HG02870 (cell line): ENCODE measurements around the gene HOXD12.
A peak's percentile ranks its signal among the peaks of the same experiment; 100 is the strongest.

Experiments
- ATAC-seq: cut with Tn5 transposase; IDR thresholded peaks from one replicate; pipeline ENCODE4 v1.9.1; 2021; ENCODE audit warnings: mild to moderate bottlenecking, moderate library complexity; ENCODE audit not compliant: unreplicated experiment

The HOXD12 gene, protein sequence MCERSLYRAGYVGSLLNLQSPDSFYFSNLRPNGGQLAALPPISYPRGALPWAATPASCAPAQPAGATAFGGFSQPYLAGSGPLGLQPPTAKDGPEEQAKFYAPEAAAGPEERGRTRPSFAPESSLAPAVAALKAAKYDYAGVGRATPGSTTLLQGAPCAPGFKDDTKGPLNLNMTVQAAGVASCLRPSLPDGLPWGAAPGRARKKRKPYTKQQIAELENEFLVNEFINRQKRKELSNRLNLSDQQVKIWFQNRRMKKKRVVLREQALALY

DNA sequence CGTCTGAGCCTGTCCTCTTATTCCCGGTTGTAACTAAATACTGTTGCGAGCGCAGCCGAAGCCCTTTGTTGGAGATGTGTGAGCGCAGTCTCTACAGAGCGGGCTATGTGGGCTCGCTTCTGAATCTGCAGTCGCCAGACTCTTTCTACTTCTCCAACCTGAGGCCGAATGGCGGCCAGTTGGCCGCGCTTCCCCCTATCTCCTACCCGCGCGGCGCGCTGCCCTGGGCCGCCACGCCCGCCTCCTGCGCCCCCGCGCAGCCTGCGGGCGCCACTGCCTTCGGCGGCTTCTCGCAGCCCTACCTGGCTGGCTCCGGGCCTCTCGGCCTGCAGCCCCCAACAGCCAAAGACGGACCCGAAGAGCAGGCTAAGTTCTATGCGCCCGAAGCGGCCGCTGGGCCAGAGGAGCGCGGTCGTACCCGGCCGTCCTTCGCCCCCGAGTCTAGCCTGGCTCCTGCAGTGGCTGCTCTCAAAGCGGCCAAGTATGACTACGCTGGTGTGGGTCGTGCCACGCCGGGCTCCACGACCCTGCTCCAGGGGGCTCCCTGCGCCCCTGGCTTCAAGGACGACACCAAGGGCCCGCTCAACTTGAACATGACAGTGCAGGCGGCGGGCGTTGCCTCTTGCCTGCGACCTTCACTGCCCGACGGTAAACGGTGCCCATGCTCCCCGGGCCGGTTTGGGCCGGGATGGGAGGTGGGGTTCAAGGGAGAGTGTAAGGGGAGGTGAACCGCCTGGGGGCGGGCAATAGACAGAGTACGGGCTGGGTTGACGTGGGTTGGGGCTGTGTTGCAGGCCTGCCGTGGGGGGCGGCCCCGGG, at the start of gene HOXD12:
Gene HOXD12, plus strand, starts transcription at position 68 of the 819 bp plus-strand sequence. Its CDS starts 7 bp downstream, at position 75.
- ATAC-seq = no peak

- no peak for ATAC-seq
Measured at GRCh38 chr2:176056406-176056805, 43.2 kb upstream of the HOXD12 start.

DNA sequence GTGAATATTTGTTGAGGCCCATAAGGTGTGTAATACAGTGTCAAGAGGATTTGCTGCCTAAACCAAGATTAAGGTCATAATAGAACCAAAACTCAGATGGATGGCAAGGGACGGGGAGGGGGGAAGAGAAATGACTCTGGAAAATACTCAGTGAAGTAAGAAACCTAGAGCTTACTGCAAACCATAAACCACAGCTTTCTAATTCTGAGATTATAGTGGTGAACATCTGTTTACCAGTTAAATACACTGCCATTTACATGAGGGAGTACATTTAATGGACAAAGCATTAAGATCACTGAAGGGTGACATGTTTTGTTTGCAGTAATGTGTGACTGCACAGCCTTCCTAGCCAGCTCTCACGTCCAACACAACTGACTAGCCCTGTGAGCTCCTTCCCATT, 35.6 kb upstream of the HOXD12 start:
- ATAC-seq = peak; percentile 77

DNA sequence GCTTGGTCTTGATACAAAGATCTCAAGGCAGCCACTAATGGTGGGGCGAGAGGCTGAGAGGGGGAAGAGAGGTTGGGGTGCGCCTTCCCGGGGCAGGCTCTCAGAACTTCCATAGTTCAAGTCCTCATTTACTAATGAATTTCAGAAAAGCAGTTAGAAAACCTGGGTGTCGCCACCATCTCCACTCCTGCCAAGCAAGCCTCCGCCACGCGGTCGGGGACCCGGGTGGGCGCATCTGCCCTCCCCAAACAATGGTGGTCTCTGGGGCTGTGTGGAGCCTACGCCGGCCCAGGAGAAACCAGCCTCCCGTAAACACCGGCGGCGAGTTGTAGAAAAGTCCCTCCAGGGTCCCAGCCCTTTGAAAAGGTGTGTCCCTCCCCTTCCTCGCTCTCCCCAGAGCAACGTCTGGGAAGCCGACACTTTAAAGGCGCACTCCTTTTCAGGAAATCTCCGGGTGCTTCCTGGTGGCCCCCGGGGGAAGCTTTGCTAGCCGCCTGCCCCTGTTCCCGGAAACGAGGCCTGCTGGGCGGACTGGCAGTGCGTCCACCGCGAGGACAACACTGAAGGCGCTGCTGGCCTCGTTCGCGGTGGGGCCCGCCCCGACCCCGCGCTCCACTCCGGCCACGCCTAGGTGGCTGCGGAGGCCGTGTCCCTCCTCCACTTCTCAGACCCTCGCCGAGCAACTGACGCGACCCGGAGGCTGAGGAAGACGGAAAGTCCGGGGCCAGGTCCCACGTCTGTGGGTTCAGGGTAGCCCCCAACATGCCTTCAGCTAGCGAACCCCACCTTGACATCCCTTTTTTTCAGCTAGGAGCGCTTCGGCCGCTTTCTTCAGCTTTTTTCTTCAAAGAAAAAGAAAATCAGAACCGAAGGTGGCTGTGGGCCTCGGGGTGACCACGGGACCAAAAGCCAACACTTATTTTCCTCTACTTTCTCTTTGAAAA, 32.7 kb upstream of the HOXD12 start:
- ATAC-seq = no peak

- ATAC-seq = no peak
Measured at GRCh38 chr2:176067589-176068418, 31.8 kb upstream of the HOXD12 start.

DNA sequence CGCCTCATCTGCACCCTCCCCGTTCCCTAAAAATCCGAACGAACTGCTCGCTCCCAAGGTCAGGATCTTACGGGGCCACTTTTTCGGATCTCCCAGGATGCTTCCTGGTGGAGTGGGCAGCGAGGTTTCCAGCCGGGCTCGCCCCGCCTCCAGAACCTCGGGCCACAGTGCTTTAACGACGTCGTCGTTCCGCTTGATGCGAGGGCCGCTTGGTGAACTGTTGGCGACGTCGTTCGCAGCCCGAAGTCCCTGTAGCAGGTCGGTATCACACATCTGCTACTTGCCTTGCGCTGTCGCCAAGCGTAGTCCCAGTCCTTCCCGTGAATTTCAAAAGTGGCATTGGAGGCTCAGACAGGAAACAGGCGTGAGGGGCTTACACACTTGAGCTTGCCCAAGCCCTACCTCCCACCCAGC, 31.2 kb upstream of the HOXD12 start:
- ATAC-seq = no peak

DNA sequence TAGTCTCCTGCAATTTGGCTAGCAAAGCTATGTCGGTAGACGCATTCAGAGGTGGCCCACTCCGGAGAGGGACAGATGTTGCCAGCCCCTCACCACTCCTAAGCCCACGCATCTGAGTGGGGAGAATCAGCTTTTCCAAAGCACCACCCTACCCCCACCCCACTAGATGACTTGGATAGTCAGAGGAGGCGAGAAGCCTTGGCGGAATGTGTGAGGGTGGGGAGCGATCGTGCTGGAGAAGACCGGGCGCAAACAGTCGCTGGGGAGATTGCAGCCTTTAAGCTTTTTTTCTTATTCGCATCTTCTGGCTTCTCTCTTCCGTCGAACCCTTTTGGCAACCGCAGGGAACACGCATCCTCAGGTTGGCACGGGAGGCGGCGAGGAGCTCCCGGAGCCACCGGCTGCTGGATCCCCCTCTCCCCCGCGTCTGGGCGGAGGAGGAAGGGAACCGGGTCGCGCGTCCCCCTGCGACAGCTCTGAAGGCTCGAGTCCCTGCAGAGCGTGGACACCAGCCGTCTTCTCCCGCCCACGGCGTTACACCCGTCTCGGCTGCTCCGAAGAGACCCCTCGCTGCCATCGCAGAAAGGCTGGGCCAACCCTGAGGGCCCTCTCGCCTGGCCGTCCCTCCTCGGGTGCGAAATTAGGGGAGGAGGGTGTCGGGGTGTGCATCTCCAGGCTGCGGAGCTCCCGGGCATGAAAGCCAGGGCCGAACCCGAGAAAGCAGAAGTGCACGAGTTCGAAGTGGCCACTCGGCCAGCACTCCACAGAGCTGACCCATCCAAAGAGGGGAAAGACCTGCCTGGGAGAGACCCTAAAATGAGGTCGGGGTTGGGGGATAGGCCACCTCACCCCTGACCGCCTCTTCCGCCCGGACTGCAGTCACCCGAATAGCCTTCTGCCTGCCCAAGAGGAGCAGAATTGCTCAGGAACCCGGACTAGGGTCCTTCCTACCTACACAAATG, 28.0 kb upstream of the HOXD12 start:
- no peak for ATAC-seq

- ATAC-seq = no peak
Measured at GRCh38 chr2:176072292-176072669, 27.3 kb upstream of the HOXD12 start.

DNA sequence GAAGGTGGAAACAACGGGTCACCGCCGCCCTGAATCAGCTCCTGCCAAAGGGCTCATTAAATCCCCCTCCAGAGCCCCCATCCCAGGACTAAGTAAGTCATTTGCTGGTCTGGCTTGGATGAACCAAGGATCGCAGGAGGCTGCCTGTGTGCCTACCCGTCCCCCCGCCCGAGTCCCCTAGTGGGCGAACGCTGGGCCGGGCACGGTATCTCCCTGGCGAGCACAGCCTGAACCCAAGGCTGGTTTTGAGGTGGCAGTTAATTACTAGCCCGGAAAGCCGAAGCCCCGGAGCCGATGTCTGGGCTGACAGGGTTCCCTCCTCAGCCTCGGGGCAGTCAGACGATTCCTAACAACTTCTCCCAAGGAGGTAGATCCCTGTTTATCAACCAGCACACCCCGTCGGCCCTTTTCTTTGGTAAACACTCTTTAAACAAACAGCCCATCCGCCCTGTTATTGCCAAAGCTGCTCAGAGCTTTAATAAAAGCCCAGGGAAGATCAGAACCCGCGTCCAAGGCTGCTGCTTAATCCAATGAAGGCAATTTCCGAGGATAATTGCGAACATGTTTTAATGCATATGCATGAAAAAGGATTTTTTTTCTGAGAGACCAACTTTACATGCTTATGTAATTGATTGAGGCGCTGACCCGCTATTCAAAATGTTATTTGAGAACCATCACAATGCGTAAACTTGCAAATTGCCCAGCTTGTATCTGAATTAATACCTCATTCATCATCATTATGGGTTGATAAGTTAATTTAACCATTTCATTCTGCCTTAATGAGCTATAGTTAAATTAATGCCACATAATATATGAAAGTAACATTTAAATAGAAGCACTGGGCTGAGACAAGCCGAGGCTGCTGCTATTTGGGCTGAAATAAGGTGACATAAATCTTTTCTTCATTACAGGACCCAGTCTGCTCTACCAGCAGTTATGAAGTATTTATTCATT, 26.4 kb upstream of the HOXD12 start:
- ATAC-seq = no peak

DNA sequence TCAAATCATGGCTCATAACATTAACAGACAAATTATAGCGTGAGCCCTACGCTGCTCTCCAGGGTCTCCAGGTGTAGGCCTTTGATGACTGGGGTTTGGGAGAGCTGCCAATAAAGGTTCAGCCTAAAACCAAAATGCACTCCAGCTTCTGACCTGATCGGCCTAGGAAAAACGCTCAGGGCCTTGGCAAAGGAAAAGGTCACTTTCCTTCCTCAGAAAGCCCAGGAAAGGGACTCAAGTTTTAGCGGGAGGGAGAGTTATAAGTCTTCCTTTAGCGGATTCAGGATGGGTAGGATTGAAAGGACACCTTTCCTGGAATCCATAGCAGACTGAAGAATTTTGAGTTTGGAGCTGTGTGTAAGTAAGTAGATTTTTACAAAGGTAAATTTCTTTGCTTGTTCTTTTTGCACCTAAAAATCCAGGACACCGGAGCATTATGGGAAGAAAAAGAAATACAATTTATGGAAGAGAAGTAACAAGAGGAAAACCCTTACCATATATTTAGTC, 24.6 kb upstream of the HOXD12 start:
- ATAC-seq = no peak

- ATAC-seq = no peak
Measured at GRCh38 chr2:176075481-176075880, 24.1 kb upstream of the HOXD12 start.

- ATAC-seq = no peak
Measured at GRCh38 chr2:176076063-176076462, 23.5 kb upstream of the HOXD12 start.

DNA sequence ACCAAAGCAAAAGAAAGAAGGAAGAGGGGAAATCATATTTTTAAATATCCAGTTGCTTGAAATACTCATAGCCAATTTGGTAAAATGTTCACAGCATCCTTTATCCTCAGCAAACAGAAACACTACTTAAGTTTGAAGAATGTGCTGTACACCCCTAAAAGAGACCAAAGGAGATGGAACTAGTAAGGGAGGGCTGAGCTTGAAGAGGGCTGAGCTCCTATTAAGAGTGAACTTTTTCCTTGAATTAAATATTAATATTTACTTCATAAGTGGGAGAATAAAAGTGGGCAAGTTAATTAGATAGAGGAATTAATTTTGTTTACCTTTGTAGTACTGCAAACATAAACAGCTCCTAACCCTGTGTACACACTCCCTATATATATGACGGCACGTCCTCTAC, 22.8 kb upstream of the HOXD12 start:
- no peak for ATAC-seq

- no peak for ATAC-seq
Measured at GRCh38 chr2:176078541-176079284, 20.9 kb upstream of the HOXD12 start.

- no peak for ATAC-seq
Measured at GRCh38 chr2:176079285-176079830, 20.2 kb upstream of the HOXD12 start.

- ATAC-seq = no peak
Measured at GRCh38 chr2:176079831-176080539, 19.6 kb upstream of the HOXD12 start.
